Measurements from ENCODE around the gene SETBP1. TPM values are rescaled to one million over a fixed set of nuclear protein-coding genes. Genes with fewer than 3 reads are reported as not detected.

Gene SETBP1
- polyA plus RNA-seq, 4 donors, result 30.6 to 51.3 (median 32.5) TPM

DNA sequence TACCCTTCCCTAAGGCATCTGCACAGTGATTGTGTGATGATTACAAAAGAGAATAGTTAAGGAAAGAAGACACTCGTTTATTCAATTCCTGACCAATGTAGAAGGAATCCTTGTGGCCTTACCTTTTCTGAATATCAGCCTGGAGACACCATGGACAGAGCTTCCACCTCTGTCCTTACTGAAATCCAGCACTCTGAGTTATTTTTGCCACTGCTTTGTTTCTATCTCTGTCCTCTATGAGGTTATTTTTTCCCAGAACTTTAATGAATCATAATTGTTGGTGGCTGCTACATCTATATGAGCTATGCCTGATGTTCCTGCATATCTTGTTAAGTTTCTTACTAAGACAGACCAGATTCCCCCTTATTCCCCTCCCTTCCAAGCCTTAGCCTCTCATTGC, 275.1 kb downstream of the SETBP1 start:
- DNase-seq (ENCODE audit: low read depth in 4 of 4, low spot score in 3 of 4), result no peak

DNA sequence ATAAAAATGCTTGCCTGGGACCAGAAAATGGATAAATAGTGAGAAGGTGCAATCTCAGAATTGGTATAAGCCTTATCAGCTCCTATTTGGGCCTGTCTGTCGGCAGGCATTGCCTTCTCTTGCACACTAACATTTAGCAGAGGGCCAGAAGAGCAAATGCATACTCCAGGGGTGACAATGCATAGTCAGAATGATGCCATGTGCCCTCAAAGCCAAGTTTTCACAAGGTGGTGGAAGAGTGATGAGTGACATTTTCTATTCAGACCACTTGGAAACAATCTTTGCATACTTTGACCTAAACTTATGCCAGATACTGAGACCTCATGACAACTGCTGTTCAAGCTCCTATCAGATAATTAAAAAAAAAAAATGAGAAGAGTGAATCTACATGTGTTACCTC, 276.3 kb downstream of the SETBP1 start:
- DNase-seq (ENCODE audit: low read depth in 4 of 4, low spot score in 3 of 4), result no peak

DNA sequence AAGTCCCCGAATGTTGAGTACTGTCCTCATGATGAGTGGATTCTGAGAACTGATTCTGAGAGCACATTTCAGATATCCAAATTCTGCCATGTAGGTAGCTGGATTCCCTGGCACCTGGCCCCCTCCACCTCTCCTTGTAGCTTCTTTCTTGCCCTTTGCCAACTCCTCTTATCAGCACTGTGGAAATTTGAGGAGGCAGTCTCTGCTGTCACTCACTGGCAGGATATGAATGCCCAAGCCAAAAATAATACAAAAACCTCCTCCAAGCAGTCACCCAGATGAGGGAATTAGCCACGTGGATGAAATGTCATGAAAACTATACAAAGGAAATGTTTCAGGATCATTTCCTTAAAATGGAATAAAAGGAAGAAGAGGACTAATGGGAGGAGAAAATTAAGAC, 276.8 kb downstream of the SETBP1 start:
- no peak for DNase-seq (ENCODE audit: low read depth in 4 of 4, low spot score in 3 of 4)

DNA sequence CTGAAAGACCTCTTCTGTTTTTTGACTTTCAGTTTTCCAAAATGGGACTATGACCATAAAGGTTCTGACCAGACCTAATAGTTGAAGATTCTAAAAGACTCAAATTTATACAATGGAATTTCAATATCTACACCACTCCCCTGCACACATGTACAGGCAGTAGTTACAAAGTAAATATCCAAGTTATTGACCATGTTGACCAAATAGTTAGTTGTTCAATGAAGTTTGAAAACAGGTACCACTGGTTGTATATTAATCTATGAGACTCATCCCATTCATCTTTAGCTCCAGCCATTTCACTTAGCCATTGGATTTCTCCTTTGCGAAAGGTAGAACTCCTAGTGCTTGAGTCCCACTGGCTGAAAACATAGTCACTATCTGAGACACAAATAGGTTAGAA, 277.4 kb downstream of the SETBP1 start:
- DNase-seq (ENCODE audit: low read depth in 4 of 4, low spot score in 3 of 4), result no peak

DNA sequence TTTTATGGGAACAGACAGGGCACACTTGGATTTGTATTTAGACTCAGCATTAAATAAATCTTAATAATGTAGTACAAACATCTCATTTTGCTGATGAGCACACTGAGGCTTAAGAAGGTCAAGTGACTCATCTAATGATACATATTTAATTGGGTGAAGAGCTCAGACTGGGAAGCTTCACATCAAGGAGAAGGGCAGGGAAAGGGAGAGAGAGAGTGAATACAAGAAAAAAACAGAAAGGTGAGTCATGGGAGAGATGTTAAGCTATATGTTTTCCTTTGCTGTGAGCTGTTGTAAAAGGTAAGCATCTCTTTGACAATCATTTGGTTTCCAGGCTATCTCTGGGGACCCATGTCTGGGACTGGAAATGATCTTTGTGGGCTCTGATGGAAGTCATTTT, 277.8 kb downstream of the SETBP1 start:
- DNase-seq (ENCODE audit: low read depth in 4 of 4, low spot score in 3 of 4), result no peak

DNA sequence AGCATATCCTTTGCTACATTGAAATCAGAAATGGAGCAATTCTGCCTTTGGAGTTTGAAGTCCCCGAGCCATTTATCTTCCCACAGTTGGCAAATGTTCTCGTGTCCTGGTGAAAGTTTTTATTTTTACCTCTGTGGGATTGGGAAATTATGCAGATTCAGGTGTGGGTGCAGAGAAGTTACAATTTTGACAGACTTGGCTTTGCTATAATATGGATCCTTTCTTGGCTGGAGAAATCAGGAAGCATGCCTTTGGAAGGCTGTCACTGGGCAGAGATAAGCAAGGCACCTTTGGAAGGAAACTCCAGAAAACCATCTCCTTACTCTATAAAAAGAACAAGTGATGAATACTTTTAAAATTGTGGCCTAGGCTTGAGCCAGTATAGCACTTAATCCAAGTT, 278.3 kb downstream of the SETBP1 start:
- no peak for DNase-seq (ENCODE audit: low read depth in 4 of 4, low spot score in 3 of 4)

DNA sequence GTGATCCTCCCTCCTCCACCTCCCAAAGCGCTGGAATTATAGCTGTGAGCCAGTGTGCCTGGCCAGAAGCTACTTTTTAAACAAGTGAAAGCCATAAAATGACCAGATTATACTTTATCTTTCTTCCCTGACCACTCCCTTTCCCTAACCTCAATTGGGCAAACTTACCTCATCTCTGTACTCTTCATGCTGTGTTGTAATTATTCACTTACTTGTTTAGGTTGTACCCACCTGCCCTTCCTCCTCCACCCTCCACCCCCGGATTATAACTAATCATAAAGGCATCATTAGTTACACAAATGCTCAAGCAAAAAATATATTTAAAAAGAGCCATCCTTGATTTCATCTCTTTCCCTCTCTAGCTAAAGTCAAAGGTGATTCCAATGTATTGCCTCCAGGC, 279.9 kb downstream of the SETBP1 start:
- DNase-seq (ENCODE audit: low read depth in 4 of 4, low spot score in 3 of 4), result no peak

DNA sequence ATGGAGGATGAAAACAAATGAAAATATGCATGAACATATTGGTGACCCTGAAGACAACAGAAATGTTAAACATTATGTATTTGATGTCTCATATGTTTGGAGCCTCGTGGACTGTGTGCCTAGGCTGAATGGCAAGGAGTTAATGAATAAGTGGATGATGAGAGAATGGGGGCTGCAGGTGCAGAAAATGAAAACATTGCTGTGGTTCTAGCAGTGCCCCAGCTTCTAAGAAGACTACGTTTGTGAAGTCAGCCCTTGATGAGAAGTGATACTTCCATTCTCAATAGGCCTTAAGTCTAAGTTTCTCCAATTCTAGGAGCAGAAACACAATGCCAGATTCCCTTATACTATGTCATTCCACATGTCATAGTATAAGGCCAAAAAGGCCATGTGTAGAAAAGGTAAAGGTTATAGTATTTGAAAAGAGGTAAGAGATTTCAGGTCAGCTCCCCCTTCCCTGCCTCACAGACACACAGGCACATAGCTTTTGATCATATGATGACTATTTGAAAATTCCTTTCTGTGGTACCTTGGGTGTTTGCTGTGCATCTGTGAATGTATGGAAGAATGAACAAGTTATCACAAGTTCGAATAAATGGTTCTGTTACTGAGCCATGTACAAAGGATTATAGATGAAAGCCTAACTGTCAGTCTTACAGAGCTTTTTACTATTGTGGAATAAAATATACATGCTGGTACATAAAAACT, 280.8 kb downstream of the SETBP1 start:
- DNase-seq (ENCODE audit: low read depth in 4 of 4, low spot score in 3 of 4), result no peak

DNA sequence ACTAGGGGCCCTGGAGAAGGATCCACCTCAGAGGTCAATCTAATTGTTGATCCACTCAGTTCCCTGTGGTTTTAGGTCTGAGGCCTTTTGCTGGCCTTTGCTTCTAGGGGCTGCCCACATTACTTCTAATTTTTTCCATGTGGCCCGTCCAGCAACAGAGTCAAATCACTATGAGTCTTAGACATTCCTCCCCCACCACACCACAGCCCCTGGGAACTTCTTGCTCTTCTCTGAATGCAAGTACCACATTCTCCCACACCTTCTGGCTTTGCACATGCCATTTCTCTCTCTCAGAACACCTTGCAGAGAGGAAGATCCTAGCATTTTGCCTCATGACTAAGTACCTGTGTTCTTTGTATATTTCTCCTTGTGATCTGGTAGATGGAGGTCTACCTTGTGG, 286.9 kb downstream of the SETBP1 start:
- no peak for DNase-seq (ENCODE audit: low read depth in 4 of 4, low spot score in 3 of 4)

DNA sequence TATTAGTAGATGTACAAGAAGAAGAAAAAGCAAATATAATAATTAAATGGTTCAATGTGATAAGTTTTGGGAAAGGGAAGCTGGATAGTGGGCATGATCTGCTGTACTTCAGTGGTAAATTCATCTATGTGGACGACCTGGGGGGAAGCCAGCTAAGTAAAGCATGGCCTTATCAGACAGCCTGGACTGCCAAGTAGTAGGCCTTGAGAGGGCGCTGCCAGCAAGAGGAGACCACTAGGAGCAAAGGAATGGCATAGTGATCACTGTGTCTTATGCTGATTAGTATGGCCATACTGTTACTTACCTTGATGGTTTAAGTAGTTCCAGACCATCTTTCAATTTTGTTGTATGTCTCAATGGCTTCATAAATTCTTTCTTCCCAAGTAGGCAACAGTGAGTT, 287.6 kb downstream of the SETBP1 start:
- no peak for DNase-seq (ENCODE audit: low read depth in 4 of 4, low spot score in 3 of 4)

DNA sequence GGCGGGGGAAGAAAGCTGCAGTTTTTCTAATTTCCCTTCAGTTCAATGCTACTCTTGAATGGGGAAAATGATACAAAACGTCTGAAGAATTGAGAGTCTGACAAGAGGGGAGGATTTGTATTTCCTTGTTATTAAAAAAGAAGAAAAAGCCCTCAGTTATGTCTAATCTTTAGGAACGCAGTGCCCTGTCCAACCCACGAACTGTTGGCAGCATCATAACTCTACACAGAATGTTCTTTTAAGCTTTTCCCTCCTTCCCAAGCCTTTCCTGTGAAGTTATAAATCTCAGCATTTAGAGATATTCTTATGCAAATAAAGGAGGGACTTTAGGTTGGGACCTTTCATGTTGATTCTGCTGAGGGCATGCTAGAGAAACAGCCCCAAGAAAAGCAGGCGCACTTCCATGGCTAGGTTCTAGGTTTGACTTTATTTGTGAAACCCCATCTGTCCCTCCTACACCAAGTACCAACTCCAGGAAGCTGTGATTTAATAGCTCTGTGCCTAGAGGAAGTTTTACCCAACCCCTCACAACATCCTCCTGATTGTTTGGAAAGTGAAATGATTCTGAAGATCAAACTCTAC, 288.6 kb downstream of the SETBP1 start:
- no peak for DNase-seq (ENCODE audit: low read depth in 4 of 4, low spot score in 3 of 4)

DNA sequence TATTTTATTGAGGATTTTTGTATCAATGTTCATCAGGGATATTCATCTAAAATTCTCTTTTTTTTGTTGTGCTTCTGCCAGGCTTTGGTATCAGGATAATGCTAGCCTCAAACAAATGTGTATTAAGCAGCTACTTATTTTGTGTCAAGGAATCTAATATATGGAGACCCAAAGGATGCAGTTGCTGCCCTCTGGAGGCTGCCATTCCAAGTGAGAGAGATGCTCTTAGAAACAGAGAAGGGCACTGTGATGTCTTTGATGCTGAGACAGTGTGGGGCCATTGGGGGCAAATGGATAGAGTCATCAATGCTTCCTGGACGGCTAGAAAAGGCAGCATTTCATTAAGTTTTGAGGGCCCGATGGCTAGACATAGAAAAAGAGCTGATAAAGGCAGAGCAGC, 292.6 kb downstream of the SETBP1 start:
- no peak for DNase-seq (ENCODE audit: low read depth in 4 of 4, low spot score in 3 of 4)

DNA sequence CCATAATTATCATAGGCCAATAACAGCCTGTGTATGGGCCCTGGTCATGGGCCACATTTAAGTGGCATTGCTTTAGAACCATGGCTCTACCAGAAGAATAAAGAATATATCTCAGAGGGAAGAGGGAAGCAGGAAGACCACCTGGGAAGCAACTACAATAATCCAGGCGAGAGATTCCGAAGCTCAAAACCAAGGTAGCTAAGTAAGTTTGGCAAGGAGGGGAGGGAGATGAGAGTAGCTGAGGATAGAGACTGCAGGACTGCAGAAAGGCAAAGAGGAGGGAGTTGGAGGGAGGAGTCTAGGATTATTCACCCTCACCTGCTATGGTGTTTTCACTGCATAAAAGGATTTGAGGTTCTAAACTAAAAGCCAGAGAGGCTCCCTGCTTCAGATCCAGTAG, 293.5 kb downstream of the SETBP1 start:
- no peak for DNase-seq (ENCODE audit: low read depth in 4 of 4, low spot score in 3 of 4)

DNA sequence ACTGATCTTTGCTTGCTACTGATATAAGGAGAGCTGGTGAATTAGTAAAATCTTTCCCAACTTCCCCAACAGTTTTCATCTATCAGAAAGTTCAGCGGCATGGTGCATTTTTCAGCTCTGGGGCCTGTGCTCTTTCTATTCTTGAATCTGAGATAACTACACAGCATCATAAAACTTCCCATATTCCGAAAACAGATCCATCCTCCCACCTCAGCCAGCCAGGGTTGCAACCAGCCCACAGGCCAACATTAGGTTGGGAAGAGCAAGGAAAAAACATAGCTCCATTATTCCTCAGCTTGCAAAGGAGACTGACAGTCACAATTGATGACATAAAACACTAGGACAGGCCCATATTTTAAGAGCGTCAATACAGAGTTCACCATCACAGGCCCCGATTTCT, 297.2 kb downstream of the SETBP1 start:
- DNase-seq (ENCODE audit: low read depth in 4 of 4, low spot score in 3 of 4), result no peak

DNA sequence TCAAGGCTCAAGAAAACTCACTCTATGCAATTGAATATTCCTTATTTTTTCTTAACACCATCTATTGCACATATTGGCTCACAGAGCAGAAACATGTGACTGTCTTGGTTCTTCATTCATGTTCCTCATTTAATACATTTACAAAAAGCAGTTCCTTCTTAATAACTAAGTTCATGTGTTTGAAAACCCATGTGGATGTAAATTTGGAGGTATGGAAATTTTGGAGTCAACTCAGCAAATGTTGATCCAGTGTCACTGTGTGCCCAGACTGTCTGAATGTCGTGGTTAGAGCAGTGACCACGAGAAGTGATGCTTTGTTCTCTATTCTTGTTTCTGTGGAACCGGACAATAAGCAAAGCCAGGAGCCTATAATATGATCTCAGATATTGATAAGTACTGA, 299.1 kb downstream of the SETBP1 start:
- DNase-seq (ENCODE audit: low read depth in 4 of 4, low spot score in 3 of 4), result no peak

DNA sequence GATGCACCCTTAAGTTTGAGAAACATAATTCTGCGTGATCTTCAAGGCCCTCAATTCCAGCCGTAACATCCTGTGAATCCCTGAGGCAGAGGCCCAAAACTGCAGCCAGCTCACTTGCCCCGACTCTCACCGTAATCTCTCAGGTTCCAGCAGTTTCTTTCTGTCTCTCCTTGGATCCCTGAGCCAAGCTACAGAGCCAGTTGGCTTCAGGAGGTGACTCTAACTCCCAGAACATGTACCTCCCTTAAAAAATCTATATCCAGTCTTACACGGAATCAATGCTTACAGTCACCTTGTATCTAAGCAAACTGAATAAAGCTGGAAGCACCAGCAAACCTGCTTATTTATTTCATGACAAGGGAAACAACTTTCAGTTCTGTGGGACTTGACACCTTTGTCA, 300.4 kb downstream of the SETBP1 start:
- no peak for DNase-seq (ENCODE audit: low read depth in 4 of 4, low spot score in 3 of 4)

DNA sequence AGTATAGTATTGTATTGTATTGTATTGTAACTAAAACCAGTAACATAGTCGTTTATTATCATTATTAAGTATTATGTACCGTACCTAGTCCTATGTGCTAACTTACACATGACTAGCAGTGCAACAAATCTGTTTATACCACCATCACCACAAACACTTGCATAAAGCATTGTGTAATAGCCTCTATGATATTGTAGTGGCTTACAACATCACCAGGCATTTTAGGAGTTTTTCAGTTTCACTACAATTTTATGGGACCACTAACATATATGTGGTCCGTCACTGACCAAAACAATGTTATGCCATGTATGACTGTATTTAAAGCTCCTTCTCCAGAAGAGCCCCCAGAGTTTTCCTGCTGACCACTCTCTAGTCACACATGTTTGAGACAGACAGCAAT, 306.2 kb downstream of the SETBP1 start:
- DNase-seq (ENCODE audit: low read depth in 4 of 4, low spot score in 3 of 4), result no peak

DNA sequence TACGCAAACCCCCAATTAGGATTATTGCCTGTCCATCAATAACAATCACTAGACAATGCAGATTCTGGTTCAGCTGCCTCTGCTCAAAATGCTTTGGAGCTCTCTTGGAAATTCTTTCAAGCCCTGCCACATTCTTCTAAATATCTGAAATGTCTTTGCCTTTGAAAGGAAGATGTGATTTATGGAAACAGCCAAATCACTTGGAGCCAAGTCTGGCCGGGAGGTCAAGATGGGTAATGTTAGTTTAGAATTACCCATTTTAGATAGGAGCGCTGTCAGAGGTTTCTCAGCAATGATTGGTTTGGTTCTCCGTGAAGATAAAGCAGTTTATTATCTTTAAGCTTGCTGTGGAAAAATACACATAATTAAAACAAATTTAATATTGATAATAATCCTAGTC, 306.7 kb downstream of the SETBP1 start:
- no peak for DNase-seq (ENCODE audit: low read depth in 4 of 4, low spot score in 3 of 4)

DNA sequence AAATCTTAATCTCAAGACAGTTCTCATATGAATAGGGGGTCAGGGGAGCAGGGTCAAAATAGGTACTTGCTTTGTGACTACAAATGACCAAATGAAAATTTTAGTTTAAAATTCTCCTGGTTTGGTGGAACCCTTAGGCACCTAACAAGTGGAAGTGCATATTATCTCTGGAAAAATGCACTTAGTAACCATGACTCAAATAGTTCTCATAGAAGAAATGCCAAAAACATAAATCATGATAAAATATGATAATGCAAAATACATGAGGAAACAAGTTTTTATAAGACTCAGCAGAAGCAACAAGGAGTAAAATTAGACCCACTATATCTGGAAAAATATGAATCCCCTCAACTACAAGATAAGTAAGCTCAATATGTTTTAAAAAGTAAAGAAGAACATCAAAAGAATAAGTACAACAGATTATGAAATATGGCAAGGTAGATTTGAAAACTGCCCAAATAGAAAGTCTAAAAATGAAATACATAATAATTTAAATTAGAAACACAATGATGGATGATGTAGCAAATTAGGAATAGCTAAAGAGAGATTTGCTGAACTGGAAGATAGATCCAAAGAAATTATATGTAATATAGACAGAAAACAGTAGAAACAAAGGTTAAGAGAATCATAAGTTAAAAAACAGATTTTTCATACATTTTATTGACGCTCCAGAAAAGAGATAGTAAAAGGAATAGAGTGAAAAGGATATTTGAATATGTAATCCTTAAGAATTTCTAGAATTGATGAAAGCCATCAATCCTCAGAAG, 308.3 kb downstream of the SETBP1 start:
- no peak for DNase-seq (ENCODE audit: low read depth in 4 of 4, low spot score in 3 of 4)

DNA sequence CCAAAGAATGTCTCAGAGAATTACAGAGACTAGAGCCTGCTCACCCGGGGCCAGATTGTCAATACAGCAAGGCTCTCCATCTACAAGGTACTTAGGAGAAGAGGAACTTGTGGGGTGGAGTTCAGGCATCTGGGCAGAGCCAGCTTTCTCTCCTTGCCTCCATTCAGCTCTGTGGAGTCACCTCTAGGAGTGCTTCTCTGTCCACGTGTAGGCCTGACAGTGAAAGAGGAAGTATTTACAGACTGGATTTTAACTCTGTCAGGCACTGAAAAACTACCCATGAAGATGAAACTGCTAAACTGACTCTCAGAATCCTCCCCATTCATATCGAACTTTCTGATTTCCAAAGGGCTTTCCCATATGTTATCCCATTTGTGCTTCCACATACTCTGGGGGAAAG, 315.6 kb downstream of the SETBP1 start:
- no peak for DNase-seq (ENCODE audit: low read depth in 4 of 4, low spot score in 3 of 4)

DNA sequence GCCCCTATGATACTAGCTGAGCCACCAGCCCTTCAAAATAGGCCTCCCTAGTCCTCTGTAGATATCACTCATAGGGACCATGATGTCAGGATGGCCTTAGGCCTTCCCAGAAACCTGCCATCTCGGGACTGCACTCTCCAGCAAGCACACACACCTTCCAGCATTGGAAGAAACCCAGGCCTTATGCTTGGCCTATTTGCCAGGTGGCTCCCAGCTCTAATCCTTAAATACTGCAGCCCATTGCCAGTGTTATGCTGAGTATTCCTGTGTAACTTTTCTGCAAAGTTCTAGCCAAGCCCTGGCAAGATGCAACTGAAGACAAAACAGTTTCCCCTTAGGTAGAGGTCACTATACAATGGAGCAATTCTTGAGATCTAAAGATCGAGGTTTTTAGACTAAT, 316.5 kb downstream of the SETBP1 start:
- no peak for DNase-seq (ENCODE audit: low read depth in 4 of 4, low spot score in 3 of 4)

DNA sequence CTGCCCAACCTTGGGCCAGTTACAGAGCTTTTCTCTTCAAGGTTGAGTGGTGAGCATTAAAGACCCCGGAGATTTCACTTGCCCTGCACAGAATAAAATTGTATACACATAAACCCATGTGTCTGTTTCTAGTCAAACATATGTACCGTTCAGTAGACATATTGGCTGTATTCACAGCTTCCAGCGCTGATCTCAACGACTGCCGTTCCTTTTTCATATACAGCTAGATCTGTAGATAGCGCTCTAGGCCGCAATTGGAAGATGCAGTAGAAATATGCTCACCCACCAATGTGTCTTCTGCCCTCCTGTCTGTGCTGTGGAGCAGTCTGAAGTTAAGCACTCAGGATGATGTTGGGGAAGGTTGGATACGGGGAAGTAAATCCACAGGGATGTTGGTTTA, 317.7 kb downstream of the SETBP1 start:
- DNase-seq (ENCODE audit: low read depth in 4 of 4, low spot score in 3 of 4), result no peak

All from left renal pelvis (tissue), 4 donors.